BJ (cell line): ENCODE results near the gene MIS18A. TPM values are rescaled to one million over a fixed set of nuclear protein-coding genes. Genes with fewer than 3 reads are reported as not detected.

ENCODE experiments used
- CTCF ChIA-PET: fragments of 350-600 bp; formaldehyde crosslinking; extraction: SDS; loops from one replicate; lab custom pipeline; 2021; ENCODE audit warnings: antibody characterized with exemption, inconsistent platforms; lab: Yijun Ruan, JAX
- POLR2A ChIA-PET: fragments of 300-600 bp; sonication (Branson Sonifier 250); formaldehyde crosslinking; extraction: SDS; loops from one replicate; lab custom pipeline; 2021; ENCODE audit warnings: antibody characterized with exemption; lab: Charles Lee
- DNase-seq: peaks from one replicate; pipeline ENCODE4 v3.0.0-alpha.2; 2011; ENCODE audit warnings: low read depth
- H3K27me3 ChIP-seq: 2 replicates; pipeline ENCODE4 v1.6.0; 2011; ENCODE audit warnings: low read length; ENCODE audit not compliant: control insufficient read depth, insufficient read depth
- H3K36me3 ChIP-seq: 2 replicates; pipeline ENCODE4 v1.5.1; 2011; ENCODE audit warnings: low read length; ENCODE audit not compliant: control insufficient read depth, insufficient read depth
- H3K4me3 ChIP-seq: 2 replicates; pipeline ENCODE4 v1.5.1; 2011; ENCODE audit warnings: low read depth, mild to moderate bottlenecking, control low read depth, low read length
- CTCF ChIP-seq: IDR thresholded peaks from 2 replicates; pipeline ENCODE4 v1.5.1; 2011; ENCODE audit warnings: low read depth, mild to moderate bottlenecking, control low read depth, inconsistent platforms, low read length, moderate library complexity; ENCODE audit not compliant: insufficient read depth
- polyA plus RNA-seq: library from polyadenylated mRNA; depleted of rRNA; stranded (reverse); fragments of >200 nt; gene quantifications from 2 replicates; pipeline ENCODE4 v1.2.3, GENCODE V29; 2011

MIS18A gene
- polyA plus RNA-seq, 1 experiment, result 6.0 TPM

- CTCF ChIA-PET, result interaction anchor here (0.5 to 1.4 kb wide), 3 partner anchors 16 to 38 kb away, joined by 3 to 5 read pairs (median 3); partner anchors contain the start of gene MIS18A
- peaks cover 5% of the 10 kb centered on the region for H3K27me3 ChIP-seq
- TF ChIP-seq CTCF, result no peak
- DNase-seq, result no peak
- no peaks in the 10 kb centered on the region for H3K36me3 ChIP-seq
- POLR2A ChIA-PET, result no interaction called here
- no peak overlapping the region for H3K4me3 ChIP-seq
These were observed 37.8 kb downstream of the MIS18A start for GRCh38 chr21:32240851-32241687.

GRCh38 chr21:32239551-32239950 is 39.3 kb downstream of the MIS18A start:
- no peak overlapping the region for H3K4me3 ChIP-seq
- DNase-seq, result no peak
- POLR2A ChIA-PET, result no interaction called here
- CTCF ChIA-PET, result interaction anchor here (0.6 to 1.0 kb wide), 3 partner anchors 84 to 374 kb away, joined by 3 read pairs; no protein-coding TSS in a partner anchor
- no peaks in the 10 kb centered on the region for H3K36me3 ChIP-seq
- H3K27me3 ChIP-seq, result peaks cover 4% of the 10 kb centered on the region
- no peak for TF ChIP-seq CTCF

DNA sequence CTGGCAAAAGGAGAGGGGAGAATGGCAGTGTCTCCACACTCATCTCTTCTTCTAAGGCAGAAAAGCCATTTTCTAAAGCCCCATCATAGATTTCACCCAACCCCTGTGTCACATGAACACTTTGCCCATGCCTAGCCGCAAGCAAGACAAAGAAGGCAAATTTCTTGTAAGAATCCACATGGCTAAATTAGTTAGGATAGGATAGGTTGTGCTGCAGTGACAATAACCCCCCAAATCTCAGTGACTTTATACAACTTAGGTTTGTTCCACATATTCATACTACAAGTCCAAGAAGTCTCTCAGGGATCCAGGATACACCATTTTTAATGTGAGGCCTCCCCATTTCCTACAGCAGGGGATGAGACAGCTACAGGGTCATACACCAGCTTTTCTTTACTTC is 40.8 kb downstream of the MIS18A start:
- Histone ChIP-seq H3K27me3 (peaks cover 4% of the 10 kb centered on the region), H3K36me3 (no peaks in the 10 kb centered on the region), H3K4me3 (no peak overlapping the region)
- ChIA-PET POLR2A (no interaction called here), CTCF (interaction anchor here (2.0 kb wide), 1 partner anchor 373 kb away, joined by 4 read pairs; no protein-coding TSS in a partner anchor)
- no peak for TF ChIP-seq CTCF
- no peak for DNase-seq

GRCh38 chr21:32237021-32237420 is 41.8 kb downstream of the MIS18A start:
- CTCF ChIA-PET, result interaction anchor here (2.0 kb wide), 1 partner anchor 371 kb away, joined by 4 read pairs; no protein-coding TSS in a partner anchor
- POLR2A ChIA-PET, result no interaction called here
- Histone ChIP-seq H3K27me3 (no peaks in the 10 kb centered on the region; the same call in 1 of the 2 replicates), H3K4me3 (no peak overlapping the region), H3K36me3 (no peaks in the 10 kb centered on the region)
- TF ChIP-seq CTCF, result no peak
- no peak for DNase-seq

DNA sequence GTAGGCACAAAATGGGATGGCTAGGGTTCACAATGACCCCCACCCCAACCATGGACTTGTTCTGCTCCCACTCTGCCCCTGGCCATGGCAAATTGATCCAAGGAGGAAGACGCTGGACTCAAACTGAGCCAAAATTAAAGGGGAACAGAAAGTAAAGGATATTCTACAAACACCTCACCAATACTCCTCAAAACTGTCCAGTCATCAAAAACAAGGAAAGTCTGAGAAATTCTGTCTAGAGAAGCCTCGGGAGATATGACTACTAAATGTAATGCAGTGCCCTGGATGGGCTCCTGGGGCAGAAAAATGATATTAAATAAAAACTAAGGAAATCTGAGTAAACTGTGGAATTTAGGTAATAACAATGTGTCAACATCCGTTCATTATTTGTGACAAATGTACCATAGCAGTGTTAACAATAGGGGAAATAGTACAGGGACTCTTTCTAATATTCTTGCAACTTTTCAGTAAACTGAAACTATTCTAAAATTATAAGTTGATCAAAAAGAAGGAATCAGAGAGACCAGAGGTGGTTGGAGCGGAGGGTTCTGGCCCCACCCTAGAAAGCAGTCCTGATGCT is 45.0 kb downstream of the MIS18A start:
- ChIA-PET CTCF (no interaction called here), POLR2A (no interaction called here)
- TF ChIP-seq CTCF, result no peak
- no peak for DNase-seq
- Histone ChIP-seq H3K27me3 (no peaks in the 10 kb centered on the region; the same call in 1 of the 2 replicates), H3K4me3 (no peak overlapping the region), H3K36me3 (no peaks in the 10 kb centered on the region)
